ENCODE results near the gene GRIK4. TPM values are rescaled to one million over a fixed set of nuclear protein-coding genes. Genes with fewer than 3 reads are reported as not detected.

GRIK4 gene
- total RNA-seq, 2 experiments from 2014 or later = not detected

GRCh38 chr11:120643284-120643683 lies 131.7 kb downstream of the GRIK4 start:
- Mint-ChIP-seq H3K27ac (no peak overlapping the region), H3K4me1 (ENCODE audit: low read depth) (no peaks in the 10 kb centered on the region), H3K9me3 (no peaks in the 10 kb centered on the region), H3K27me3 (peaks cover 13% of the 10 kb centered on the region), H3K36me3 (ENCODE audit: low read depth) (no peaks in the 10 kb centered on the region), H3K4me3 (no peak overlapping the region)
- POLR2A ChIA-PET = no interaction called here
- no peak for TF ChIP-seq CTCF (IDR thresholded peaks at IDR 0.05)
- ATAC-seq (no peak), DNase-seq (no peak)
- intact Hi-C loops (cut with micrococcal nuclease) = no loop called here
- CTCF ChIA-PET = interaction anchor here (1.2 kb wide), 1 partner anchor 42 kb away, joined by 3 read pairs; no protein-coding TSS in a partner anchor

GRCh38 chr11:120645639-120646038 lies 134.1 kb downstream of the GRIK4 start:
- no peak for TF ChIP-seq CTCF (IDR thresholded peaks at IDR 0.05)
- intact Hi-C loops (cut with micrococcal nuclease) = no loop called here
- H3K27ac Mint-ChIP-seq = no peak overlapping the region
- H3K4me1 Mint-ChIP-seq (ENCODE audit: low read depth) = no peaks in the 10 kb centered on the region
- CTCF ChIA-PET = no interaction called here
- H3K27me3 Mint-ChIP-seq = peaks cover 13% of the 10 kb centered on the region
- H3K9me3 Mint-ChIP-seq = no peaks in the 10 kb centered on the region
- ATAC-seq = no peak
- no peak for DNase-seq
- POLR2A ChIA-PET = no interaction called here
- H3K36me3 Mint-ChIP-seq (ENCODE audit: low read depth) = no peaks in the 10 kb centered on the region
- H3K4me3 Mint-ChIP-seq = no peak overlapping the region

GRCh38 chr11:120646206-120646605 lies 134.7 kb downstream of the GRIK4 start:
- ChIA-PET POLR2A (no interaction called here), CTCF (no interaction called here)
- Mint-ChIP-seq H3K27me3 (peaks cover 13% of the 10 kb centered on the region), H3K9me3 (no peaks in the 10 kb centered on the region), H3K27ac (no peak overlapping the region), H3K4me1 (ENCODE audit: low read depth) (no peaks in the 10 kb centered on the region), H3K4me3 (no peak overlapping the region), H3K36me3 (ENCODE audit: low read depth) (no peaks in the 10 kb centered on the region)
- DNase-seq (no peak), ATAC-seq (no peak)
- no peak for TF ChIP-seq CTCF (IDR thresholded peaks at IDR 0.05)
- intact Hi-C loops (cut with micrococcal nuclease) = no loop called here

- ATAC-seq (no peak), DNase-seq (no peak)
- POLR2A ChIA-PET = no interaction called here
- no peak for TF ChIP-seq CTCF (IDR thresholded peaks at IDR 0.05)
- Mint-ChIP-seq H3K9me3 (no peaks in the 10 kb centered on the region), H3K27me3 (peaks cover 11% of the 10 kb centered on the region), H3K27ac (no peak overlapping the region), H3K4me1 (ENCODE audit: low read depth) (no peaks in the 10 kb centered on the region), H3K36me3 (ENCODE audit: low read depth) (no peaks in the 10 kb centered on the region), H3K4me3 (no peak overlapping the region)
- intact Hi-C loops (cut with micrococcal nuclease) = no loop called here
- CTCF ChIA-PET = no interaction called here
These were observed 136.1 kb downstream of the GRIK4 start for GRCh38 chr11:120647681-120648080.

- no peak for TF ChIP-seq CTCF (IDR thresholded peaks at IDR 0.05)
- Mint-ChIP-seq H3K4me1 (ENCODE audit: low read depth) (no peaks in the 10 kb centered on the region), H3K27me3 (peaks cover 11% of the 10 kb centered on the region), H3K4me3 (no peak overlapping the region), H3K9me3 (no peaks in the 10 kb centered on the region), H3K27ac (no peak overlapping the region), H3K36me3 (ENCODE audit: low read depth) (no peaks in the 10 kb centered on the region)
- no peak for ATAC-seq
- CTCF ChIA-PET = interaction anchor here (1.9 kb wide), 1 partner anchor 11 kb away, joined by 6 read pairs; no protein-coding TSS in a partner anchor
- DNase-seq = no peak
- POLR2A ChIA-PET = interaction anchor here (0.6 kb wide), 1 partner anchor 385 kb away, joined by 3 read pairs; no protein-coding TSS in a partner anchor
- intact Hi-C loops (cut with micrococcal nuclease) = no loop called here
These were observed 137.2 kb downstream of the GRIK4 start for GRCh38 chr11:120648771-120649170.
